ENCODE data around the gene CYTH1. TPM values are rescaled to one million over a fixed set of nuclear protein-coding genes. Genes with fewer than 3 reads are reported as not detected.

CYTH1 gene
- total RNA-seq, 2 experiments from 2014 or later, result 73.0 to 148 TPM

- H2AFZ ChIP-seq (ENCODE audit: low read length), result no peak overlapping the region
- intact Hi-C loops (cut with micrococcal nuclease; ENCODE audit: unreplicated experiment), result no loop called here
- CTCF ChIA-PET (ENCODE audit: unreplicated experiment), result no interaction called here
These were observed 123.7 kb downstream of the CYTH1 start for GRCh38 chr17:78658281-78658785.

DNA sequence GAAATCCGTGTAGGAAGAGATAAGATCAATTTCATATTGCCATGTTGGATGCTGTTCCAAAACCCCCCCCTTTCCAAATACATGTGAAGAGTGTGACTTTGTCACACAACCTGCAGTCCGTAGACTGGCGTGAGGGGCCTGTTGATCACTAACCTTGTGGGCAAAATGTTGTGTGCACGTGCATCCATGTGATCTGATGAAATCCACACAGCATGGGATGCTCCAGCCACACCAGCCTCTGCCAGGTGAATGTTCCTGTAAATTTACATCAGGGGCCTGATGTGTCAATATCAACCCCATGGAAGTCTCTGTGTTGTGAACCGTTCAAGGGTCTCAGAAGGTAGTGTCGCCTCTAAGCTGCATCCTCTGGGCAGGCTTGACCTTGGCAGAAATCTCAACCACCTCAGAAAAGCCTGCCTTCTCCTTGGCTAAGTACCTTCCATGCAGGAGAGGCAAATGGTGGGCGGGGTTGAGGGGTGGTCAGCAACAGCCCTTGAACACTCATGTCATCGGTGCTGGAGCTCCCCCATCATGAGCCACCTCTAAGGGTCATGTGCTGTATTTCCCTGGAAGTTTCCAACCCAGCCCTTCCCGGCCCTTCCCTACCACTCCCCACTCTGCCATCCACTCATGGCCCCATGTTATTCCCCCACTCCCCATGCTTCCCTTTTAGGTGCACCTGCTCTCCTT, 126.7 kb downstream of the CYTH1 start:
- no peaks in the 10 kb centered on the region for H4K20me1 ChIP-seq (ENCODE audit: insufficient read depth, low read length)
- H3K36me3 ChIP-seq (ENCODE audit: insufficient read depth, low read length), result no peaks in the 10 kb centered on the region
- intact Hi-C loops (cut with micrococcal nuclease; ENCODE audit: unreplicated experiment), result no loop called here
- no TSS peak for BruUV-seq (replicated peaks)
- POLR2A ChIA-PET, result no interaction called here
- no peaks in the 10 kb centered on the region for H3K9me2 ChIP-seq (ENCODE audit: insufficient read depth, low read length)
- no peak overlapping the region for H3K27ac ChIP-seq (ENCODE audit: low read depth, low read length, poor library complexity, severe bottlenecking)
- no peak for DNase-seq (ENCODE audit: low spot score)
- H3K9me3 ChIP-seq (ENCODE audit: low read length), result no peaks in the 10 kb centered on the region
- H3K4me3 ChIP-seq (ENCODE audit: low read depth, low read length, poor library complexity, severe bottlenecking), result no peak overlapping the region
- CTCF ChIA-PET (ENCODE audit: unreplicated experiment), result no interaction called here
- no peak overlapping the region for H2AFZ ChIP-seq (ENCODE audit: low read length)
- no peak overlapping the region for H3K4me2 ChIP-seq (ENCODE audit: low read length)
- H3K4me1 ChIP-seq (ENCODE audit: insufficient read depth, low read length, poor library complexity, severe bottlenecking), result no peaks in the 10 kb centered on the region
- no peaks in the 10 kb centered on the region for H3K79me2 ChIP-seq (ENCODE audit: insufficient read depth, low read depth, low read length)
- TF ChIP-seq CTCF (conservative IDR thresholded peaks at IDR 0.05; ENCODE audit: low read length), result no peak
- TF ChIP-seq EZH2phosphoT487 (IDR thresholded peaks at IDR 0.05; ENCODE audit: borderline replicate concordance, low read depth, low read length), result no peak

More at GRCh38 chr17:78658281-78658785, 123.7 kb downstream of the CYTH1 start:
- DNase-seq (ENCODE audit: low spot score), result no peak
- Histone ChIP-seq H3K4me1 (ENCODE audit: insufficient read depth, low read length, poor library complexity, severe bottlenecking) (no peaks in the 10 kb centered on the region), H3K4me3 (ENCODE audit: low read depth, low read length, poor library complexity, severe bottlenecking) (no peak overlapping the region), H3K27ac (ENCODE audit: low read depth, low read length, poor library complexity, severe bottlenecking) (no peak overlapping the region), H3K9me3 (ENCODE audit: low read length) (no peaks in the 10 kb centered on the region), H3K9me2 (ENCODE audit: insufficient read depth, low read length) (no peaks in the 10 kb centered on the region), H4K20me1 (ENCODE audit: insufficient read depth, low read length) (no peaks in the 10 kb centered on the region), H3K4me2 (ENCODE audit: low read length) (no peak overlapping the region), H3K36me3 (ENCODE audit: insufficient read depth, low read length) (no peaks in the 10 kb centered on the region), H3K79me2 (ENCODE audit: insufficient read depth, low read depth, low read length) (no peaks in the 10 kb centered on the region)
- TF ChIP-seq EZH2phosphoT487 (IDR thresholded peaks at IDR 0.05; ENCODE audit: borderline replicate concordance, low read depth, low read length), result no peak
- no peak for TF ChIP-seq CTCF (conservative IDR thresholded peaks at IDR 0.05; ENCODE audit: low read length)
- BruUV-seq (replicated peaks), result no TSS peak
- POLR2A ChIA-PET, result no interaction called here

GRCh38 chr17:78654325-78654724, 127.7 kb downstream of the CYTH1 start:
- H3K9me3 ChIP-seq (ENCODE audit: low read length), result no peaks in the 10 kb centered on the region
- BruUV-seq (replicated peaks), result no TSS peak
- ChIA-PET CTCF (ENCODE audit: unreplicated experiment) (no interaction called here), POLR2A (no interaction called here)
- intact Hi-C loops (cut with micrococcal nuclease; ENCODE audit: unreplicated experiment), result no loop called here
- H3K79me2 ChIP-seq (ENCODE audit: insufficient read depth, low read depth, low read length), result no peaks in the 10 kb centered on the region
- no peaks in the 10 kb centered on the region for H3K36me3 ChIP-seq (ENCODE audit: insufficient read depth, low read length)
- TF ChIP-seq EZH2phosphoT487 (IDR thresholded peaks at IDR 0.05; ENCODE audit: borderline replicate concordance, low read depth, low read length) (no peak), CTCF (conservative IDR thresholded peaks at IDR 0.05; ENCODE audit: low read length) (no peak)
- H3K9me2 ChIP-seq (ENCODE audit: insufficient read depth, low read length), result no peaks in the 10 kb centered on the region
- H3K4me2 ChIP-seq (ENCODE audit: low read length), result no peak overlapping the region
- no peaks in the 10 kb centered on the region for H3K4me1 ChIP-seq (ENCODE audit: insufficient read depth, low read length, poor library complexity, severe bottlenecking)
- H3K27ac ChIP-seq (ENCODE audit: low read depth, low read length, poor library complexity, severe bottlenecking), result no peak overlapping the region
- H2AFZ ChIP-seq (ENCODE audit: low read length), result no peak overlapping the region
- no peak for DNase-seq (ENCODE audit: low spot score)
- no peak overlapping the region for H3K4me3 ChIP-seq (ENCODE audit: low read depth, low read length, poor library complexity, severe bottlenecking)
- H4K20me1 ChIP-seq (ENCODE audit: insufficient read depth, low read length), result no peaks in the 10 kb centered on the region

Data from OCI-LY7 (cell line).